ENCODE data around the gene SART3. TPM values are rescaled to one million over a fixed set of nuclear protein-coding genes. Genes with fewer than 3 reads are reported as not detected.

Gene SART3
- total and polyA plus RNA-seq, 4 donors = 5.9 to 37.1 (median 23.5) TPM

DNA sequence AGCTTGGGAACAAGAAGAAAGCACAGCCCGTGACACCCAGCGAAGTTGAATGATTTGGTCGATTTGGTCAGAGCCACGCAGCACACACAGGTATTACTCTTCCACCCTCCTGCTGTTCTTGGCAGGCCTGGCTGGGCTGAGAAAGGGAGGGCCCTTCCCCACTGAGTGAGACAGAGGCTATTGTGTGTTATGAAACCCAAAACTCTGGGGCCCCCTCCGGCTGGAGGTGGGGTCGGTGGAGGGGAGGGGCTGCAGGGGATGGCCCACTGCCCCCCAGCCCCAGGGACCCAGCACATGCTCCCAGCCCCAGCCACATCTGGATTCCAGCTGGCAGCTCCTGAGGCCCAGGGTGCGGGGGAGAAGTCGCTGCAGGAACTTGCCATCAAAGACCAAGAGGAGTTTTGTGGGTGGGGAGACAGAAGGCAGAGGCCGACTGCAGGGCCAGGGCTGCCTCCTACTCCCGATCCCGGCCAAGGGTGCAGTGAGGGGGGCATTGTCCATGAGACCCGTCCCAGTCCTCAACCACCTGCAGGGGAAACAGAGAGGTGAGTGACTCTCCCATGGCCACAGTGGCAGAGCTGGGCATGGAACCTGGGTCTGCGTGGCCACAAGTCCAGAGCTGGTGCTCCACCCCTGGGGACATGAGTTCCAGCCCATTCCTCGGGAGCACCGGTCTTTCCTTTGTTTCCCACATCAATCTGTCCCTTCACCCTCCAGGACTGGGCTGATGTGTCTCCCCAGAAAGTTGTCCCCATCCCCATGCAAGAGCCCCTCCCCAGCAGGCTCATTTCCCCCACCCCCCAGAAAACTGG is 28.3 kb upstream of the SART3 start:
- Histone ChIP-seq H3K27me3 (ENCODE audit: control insufficient read depth in 4 of 4, insufficient read depth in 4 of 4, low read length in 3 of 4) (no peaks in the 10 kb centered on the region), H3K4me3 (ENCODE audit: low read depth in 1 of 3, low read length in 3 of 3) (no peak overlapping the region), H3K9me3 (ENCODE audit: control insufficient read depth in 4 of 4, low read length in 3 of 4) (no peaks in the 10 kb centered on the region), H3K9ac (ENCODE audit: low read depth in 1 of 2, low read length in 2 of 2) (no peak overlapping the region), H3K27ac (ENCODE audit: low read depth in 1 of 2, low read length in 2 of 2) (no peak overlapping the region), H3K4me1 (ENCODE audit: control insufficient read depth in 4 of 4, insufficient read depth in 4 of 4, low read length in 3 of 4) (no peaks in the 10 kb centered on the region), H3K36me3 (ENCODE audit: control insufficient read depth in 4 of 4, insufficient read depth in 3 of 4, low read depth in 1 of 4, low read length in 3 of 4) (no peaks in the 10 kb centered on the region)
- TF ChIP-seq, protein P1, sequence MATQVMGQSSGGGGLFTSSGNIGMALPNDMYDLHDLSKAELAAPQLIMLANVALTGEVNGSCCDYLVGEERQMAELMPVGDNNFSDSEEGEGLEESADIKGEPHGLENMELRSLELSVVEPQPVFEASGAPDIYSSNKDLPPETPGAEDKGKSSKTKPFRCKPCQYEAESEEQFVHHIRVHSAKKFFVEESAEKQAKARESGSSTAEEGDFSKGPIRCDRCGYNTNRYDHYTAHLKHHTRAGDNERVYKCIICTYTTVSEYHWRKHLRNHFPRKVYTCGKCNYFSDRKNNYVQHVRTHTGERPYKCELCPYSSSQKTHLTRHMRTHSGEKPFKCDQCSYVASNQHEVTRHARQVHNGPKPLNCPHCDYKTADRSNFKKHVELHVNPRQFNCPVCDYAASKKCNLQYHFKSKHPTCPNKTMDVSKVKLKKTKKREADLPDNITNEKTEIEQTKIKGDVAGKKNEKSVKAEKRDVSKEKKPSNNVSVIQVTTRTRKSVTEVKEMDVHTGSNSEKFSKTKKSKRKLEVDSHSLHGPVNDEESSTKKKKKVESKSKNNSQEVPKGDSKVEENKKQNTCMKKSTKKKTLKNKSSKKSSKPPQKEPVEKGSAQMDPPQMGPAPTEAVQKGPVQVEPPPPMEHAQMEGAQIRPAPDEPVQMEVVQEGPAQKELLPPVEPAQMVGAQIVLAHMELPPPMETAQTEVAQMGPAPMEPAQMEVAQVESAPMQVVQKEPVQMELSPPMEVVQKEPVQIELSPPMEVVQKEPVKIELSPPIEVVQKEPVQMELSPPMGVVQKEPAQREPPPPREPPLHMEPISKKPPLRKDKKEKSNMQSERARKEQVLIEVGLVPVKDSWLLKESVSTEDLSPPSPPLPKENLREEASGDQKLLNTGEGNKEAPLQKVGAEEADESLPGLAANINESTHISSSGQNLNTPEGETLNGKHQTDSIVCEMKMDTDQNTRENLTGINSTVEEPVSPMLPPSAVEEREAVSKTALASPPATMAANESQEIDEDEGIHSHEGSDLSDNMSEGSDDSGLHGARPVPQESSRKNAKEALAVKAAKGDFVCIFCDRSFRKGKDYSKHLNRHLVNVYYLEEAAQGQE (IDR thresholded peaks at IDR 0.05) = no peak
- DNase-seq (ENCODE audit: low spot score) = no peak
- WGBS = 51% methylated on average over 15 of the region's 15 CpGs

DNA sequence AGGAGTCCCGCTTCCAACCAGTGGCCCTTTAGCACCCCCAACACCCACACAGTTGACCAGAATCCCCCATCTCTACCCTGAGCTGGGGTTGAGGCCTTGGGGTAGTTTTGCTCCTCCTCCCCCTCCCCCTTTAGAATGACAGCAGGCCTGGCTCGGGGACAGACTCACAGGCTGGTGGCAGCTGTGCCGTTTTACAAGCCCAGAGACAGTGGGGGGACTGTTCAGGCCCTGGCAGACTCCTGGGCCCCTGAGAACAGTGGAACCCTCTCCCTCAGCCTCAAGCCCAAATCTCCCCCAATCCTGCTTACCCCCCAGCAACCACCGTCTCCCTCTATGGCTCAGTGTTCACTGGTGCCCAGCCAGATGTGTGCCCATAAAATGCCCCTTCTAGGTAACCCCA is 26.9 kb upstream of the SART3 start:
- no peak for DNase-seq (ENCODE audit: low spot score)
- no peak for TF ChIP-seq NR2F2 (IDR thresholded peaks at IDR 0.05)
- TF ChIP-seq, protein P2, sequence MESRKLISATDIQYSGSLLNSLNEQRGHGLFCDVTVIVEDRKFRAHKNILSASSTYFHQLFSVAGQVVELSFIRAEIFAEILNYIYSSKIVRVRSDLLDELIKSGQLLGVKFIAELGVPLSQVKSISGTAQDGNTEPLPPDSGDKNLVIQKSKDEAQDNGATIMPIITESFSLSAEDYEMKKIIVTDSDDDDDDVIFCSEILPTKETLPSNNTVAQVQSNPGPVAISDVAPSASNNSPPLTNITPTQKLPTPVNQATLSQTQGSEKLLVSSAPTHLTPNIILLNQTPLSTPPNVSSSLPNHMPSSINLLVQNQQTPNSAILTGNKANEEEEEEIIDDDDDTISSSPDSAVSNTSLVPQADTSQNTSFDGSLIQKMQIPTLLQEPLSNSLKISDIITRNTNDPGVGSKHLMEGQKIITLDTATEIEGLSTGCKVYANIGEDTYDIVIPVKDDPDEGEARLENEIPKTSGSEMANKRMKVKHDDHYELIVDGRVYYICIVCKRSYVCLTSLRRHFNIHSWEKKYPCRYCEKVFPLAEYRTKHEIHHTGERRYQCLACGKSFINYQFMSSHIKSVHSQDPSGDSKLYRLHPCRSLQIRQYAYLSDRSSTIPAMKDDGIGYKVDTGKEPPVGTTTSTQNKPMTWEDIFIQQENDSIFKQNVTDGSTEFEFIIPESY (IDR thresholded peaks at IDR 0.05) = no peak
- no peak for TF ChIP-seq SP1 (IDR thresholded peaks at IDR 0.05)
- no peak for TF ChIP-seq YY1 (IDR thresholded peaks at IDR 0.05)
- TF ChIP-seq, protein P1 (IDR thresholded peaks at IDR 0.05) = no peak
- no peak for TF ChIP-seq GABPA (IDR thresholded peaks at IDR 0.05 in 1 of 2, conservative IDR thresholded peaks at IDR 0.05 in 1 of 2)
- TF ChIP-seq, protein P3, sequence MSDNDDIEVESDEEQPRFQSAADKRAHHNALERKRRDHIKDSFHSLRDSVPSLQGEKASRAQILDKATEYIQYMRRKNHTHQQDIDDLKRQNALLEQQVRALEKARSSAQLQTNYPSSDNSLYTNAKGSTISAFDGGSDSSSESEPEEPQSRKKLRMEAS (IDR thresholded peaks at IDR 0.05) = no peak
- Histone ChIP-seq H3K36me3 (ENCODE audit: control insufficient read depth in 4 of 4, insufficient read depth in 3 of 4, low read depth in 1 of 4, low read length in 3 of 4) (no peaks in the 10 kb centered on the region), H3K27ac (ENCODE audit: low read depth in 1 of 2, low read length in 2 of 2) (no peak overlapping the region), H3K9me3 (ENCODE audit: control insufficient read depth in 4 of 4, low read length in 3 of 4) (no peaks in the 10 kb centered on the region), H3K27me3 (ENCODE audit: control insufficient read depth in 4 of 4, insufficient read depth in 4 of 4, low read length in 3 of 4) (no peaks in the 10 kb centered on the region), H3K4me1 (ENCODE audit: control insufficient read depth in 4 of 4, insufficient read depth in 4 of 4, low read length in 3 of 4) (no peaks in the 10 kb centered on the region), H3K4me3 (ENCODE audit: low read depth in 1 of 3, low read length in 3 of 3) (no peak overlapping the region), H3K9ac (ENCODE audit: low read depth in 1 of 2, low read length in 2 of 2) (no peak overlapping the region)
- 85% methylated on average over 4 of the region's 4 CpGs for WGBS

Data from liver (tissue), 9 donors.